Adipose tissue (tissue), 3 donors: ENCODE data around the gene POU2F2. TPM values are rescaled to one million over a fixed set of nuclear protein-coding genes. Genes with fewer than 3 reads are reported as not detected.

Experiments
- H3K27ac ChIP-seq: one replicate; pipeline ENCODE4 v1.5.1; 2013; ENCODE audit warnings: low read depth, low read length
- WGBS, 3 donors: extraction: QIAGEN DNeasy Blood & Tissue Kit; methylation state at CpG; one replicate each; pipeline ENCODE4 v1.1.7; 2013; 5-methylcytosine and 5-hydroxymethylcytosine counted together
- polyA plus RNA-seq, 3 donors: library from polyadenylated mRNA; stranded (reverse); fragments of 200-250 nt; gene quantifications; one replicate each; pipeline ENCODE4 v1.2.3, GENCODE V29; 2013
- donor health status: healthy with polysubstance abuse.
- donor health status: Bipolar disorder and iron deficiency.
- donor health status: healthy.

Gene POU2F2
- polyA plus RNA-seq, 3 donors, result 0.67 to 1.2 (median 0.83) TPM

DNA sequence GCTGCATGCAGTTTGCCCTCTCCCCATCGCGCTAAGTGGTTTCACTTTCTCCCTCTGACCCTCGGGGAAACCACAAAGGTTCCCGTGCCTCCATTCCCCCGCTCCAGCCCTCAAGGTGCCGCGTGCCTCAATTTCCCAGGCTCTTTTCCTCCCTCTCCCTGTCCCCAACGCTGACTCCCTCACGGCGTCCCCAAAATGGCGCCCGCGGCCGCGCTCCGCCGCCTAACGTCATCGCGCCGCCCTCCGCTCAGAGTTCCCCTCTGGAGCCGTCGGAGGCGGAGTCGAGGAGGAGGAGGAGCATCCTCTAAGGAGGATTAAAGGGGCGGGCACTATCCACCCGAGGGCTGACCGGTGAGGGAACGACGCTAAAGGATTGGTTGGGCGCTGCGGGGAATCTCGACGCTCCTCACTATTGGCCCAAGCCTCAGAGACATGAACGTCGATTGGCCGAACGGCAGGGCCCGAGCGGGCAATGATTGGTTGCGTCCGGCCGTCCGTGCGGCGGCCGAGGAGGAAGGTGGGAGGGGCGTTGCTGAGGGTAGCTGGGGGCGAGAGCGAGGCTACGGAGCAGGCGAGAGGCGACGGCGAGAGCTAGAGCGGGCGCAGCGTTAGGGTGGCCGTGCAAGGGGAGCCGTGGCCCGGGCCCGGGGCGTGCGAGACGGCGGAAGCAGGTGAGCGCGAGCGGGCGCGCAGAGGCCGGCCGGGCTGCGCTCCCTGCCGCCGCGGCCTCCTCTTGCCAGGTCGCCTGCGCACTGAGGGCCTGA, 56.4 kb downstream of the POU2F2 start, which contains the start of gene ZNF574:
ZNF574 (plus strand) TSS at position 551 of the 764 bp plus-strand sequence. CDS start 2,441 bp downstream, outside the sequence.
- H3K27ac ChIP-seq, result peak within 1 kb of the TSS; percentile 97
- 0 to 1% (median 0%) methylated on average over 56 to 80 of the region's 80 CpGs for WGBS, 3 donors

DNA sequence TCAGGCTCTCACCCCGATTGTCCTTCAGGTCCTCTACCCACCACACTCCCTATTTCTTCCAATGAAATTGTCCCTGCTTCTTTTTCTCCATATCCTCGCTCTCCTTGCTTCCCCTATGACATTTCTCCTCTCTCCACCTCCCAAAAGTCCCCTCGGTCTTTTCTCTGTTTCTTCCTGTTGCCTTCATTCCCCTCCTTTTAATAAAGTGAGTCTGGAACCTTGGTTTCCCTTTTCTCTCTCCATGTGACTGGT, 57.0 kb downstream of the POU2F2 start:
- 2 to 4% (median 3%) methylated on average over 3 of the region's 3 CpGs for WGBS, 3 donors
- H3K27ac ChIP-seq, result peak overlapping the region; percentile 97

GRCh38 chr19:42074513-42075363, 57.5 kb downstream of the POU2F2 start:
- WGBS, 3 donors, result 58 to 66% (median 63%) methylated on average over 27 of the region's 27 CpGs
- H3K27ac ChIP-seq, result peak overlapping the region; percentile 97

DNA sequence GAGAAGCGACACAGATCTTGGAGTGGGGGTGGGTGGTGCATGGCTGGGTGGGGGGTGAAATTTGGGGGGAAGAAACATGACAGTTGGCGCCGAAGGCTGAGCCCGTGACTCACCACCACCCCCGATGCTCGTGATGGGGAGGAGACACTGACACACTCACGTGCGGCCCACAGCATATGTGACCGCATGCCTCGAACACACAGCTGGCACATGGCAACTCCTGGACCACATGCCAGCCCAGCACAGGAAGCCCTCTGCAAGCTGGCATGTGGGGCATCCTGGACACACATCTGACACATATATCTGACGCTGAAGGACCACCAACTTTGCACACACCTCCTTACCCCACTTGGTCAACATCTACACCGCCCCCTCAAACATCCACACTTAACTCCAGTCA, 61.0 kb downstream of the POU2F2 start:
- no peak overlapping the region for H3K27ac ChIP-seq
- 89 to 91% (median 91%) methylated on average over 12 of the region's 12 CpGs for WGBS, 3 donors

DNA sequence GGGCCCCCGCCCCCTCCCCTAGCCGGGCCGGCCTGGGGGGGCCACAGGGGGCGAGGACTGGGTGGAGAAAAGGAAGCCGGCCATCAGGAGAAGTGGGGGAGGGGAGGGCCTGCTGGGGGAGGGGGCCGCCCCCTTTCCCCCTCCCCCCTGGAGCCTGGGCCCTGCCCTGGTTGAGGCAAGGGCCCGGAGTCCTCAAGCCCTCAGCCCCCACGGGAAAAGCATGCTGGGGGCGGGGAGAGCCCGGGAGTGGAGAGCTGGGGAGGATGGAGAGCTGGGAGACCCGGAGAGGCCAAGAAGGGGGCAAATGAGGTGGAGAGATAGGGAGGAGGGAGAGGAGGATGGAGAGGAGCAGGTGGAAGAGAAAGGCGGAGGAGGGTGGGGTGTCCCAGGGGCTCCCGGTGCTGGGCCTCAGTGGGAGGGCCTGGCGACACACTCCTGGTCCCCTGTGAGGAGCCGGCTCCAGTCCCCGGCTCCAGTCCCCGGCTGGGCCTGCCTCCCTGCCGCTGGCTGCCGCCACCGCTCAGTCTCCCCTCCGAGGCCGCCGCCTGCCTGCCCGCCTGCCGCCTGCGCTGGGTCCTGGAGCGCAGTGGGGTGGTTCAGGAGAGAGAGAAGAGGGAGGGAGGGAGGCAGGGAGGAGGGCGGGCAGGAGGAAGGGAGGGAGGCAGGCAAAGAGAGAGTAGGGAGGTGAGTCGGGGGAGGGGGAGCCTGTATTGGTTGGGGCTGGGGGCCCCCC, 62.5 kb downstream of the POU2F2 start, which contains the start of gene GRIK5:
GRIK5 (minus strand) TSS at position 588 of the 733 bp plus-strand sequence. CDS start 4,436 bp downstream, outside the sequence.
- no peak within 1 kb of the TSS for H3K27ac ChIP-seq
- 8 to 17% (median 13%) methylated on average over 23 to 28 of the region's 29 CpGs for WGBS, 3 donors

GRCh38 chr19:42068756-42069571, 63.3 kb downstream of the POU2F2 start:
- no peak overlapping the region for H3K27ac ChIP-seq
- WGBS, 3 donors, result 13 to 18% (median 13%) methylated on average over 27 to 29 of the region's 29 CpGs

DNA sequence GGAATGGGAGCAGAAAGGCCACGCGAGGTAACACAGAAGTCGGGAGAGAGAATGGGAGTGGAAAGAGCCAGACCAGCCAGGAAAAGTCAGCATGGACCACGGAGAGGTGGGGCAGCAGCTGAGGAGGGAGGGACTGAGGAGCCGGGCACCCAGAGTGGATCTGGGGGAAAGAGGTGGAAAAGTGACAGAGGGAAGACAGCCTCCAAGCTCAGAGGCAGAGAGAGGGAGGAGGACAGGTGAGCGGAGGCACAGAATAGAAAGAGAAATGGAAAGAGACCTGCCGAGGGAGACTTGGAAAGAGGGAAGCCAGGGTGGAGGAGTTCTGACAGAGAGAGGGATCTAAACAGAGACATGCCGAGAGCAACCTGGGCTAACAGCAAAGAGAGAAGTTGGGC, 63.9 kb downstream of the POU2F2 start:
- 37 to 46% (median 41%) methylated on average over 8 of the region's 8 CpGs for WGBS, 3 donors
- no peak overlapping the region for H3K27ac ChIP-seq

DNA sequence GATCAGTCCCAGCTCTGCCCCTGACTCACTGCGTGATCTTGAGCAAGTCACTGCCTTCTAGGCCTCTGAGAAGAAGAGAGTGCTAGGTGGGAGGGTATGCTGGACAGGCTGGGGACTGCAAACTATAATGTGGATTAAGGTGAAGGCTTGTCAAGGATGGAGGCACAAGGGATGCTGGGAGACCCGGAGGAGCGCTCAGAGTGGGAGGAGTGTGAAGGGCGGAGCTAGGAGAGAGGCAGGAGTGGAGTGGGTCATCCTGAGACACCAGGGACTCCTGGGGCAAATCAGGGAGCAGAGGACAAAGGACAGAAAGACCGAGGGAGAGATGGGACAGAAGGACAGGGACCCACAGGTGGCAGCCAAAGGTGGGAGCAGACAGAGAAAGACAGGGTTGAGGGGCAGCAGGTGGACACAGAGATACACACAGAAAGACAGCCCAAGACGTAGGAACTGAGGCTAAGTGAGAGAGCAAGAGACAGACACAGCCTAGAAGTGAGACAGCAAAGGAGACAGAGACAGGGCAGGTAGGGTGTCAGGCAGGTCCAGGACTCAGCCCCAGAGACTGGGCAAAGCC, 64.8 kb downstream of the POU2F2 start:
- no peak overlapping the region for H3K27ac ChIP-seq
- 58 to 82% (median 76%) methylated on average over 6 of the region's 6 CpGs for WGBS, 3 donors

GRCh38 chr19:42066075-42066754, 66.0 kb downstream of the POU2F2 start:
- WGBS, 3 donors, result 50 to 55% (median 52%) methylated on average over 9 of the region's 9 CpGs

GRCh38 chr19:42065511-42065910, 66.7 kb downstream of the POU2F2 start:
- no peak overlapping the region for H3K27ac ChIP-seq
- WGBS, 3 donors, result 86 to 95% (median 91%) methylated on average over 7 to 9 of the region's 9 CpGs

More at GRCh38 chr19:42066075-42066754, 66.0 kb downstream of the POU2F2 start:
- no peak overlapping the region for H3K27ac ChIP-seq

GRCh38 chr19:42065051-42065450, 67.2 kb downstream of the POU2F2 start:
- 84 to 95% (median 86%) methylated on average over 13 of the region's 13 CpGs for WGBS, 3 donors

GRCh38 chr19:42064432-42064831, 67.8 kb downstream of the POU2F2 start:
- H3K27ac ChIP-seq, result no peak overlapping the region
- 80 to 87% (median 86%) methylated on average over 6 of the region's 6 CpGs for WGBS, 3 donors

More at GRCh38 chr19:42065051-42065450, 67.2 kb downstream of the POU2F2 start:
- no peak overlapping the region for H3K27ac ChIP-seq

GRCh38 chr19:42062381-42062780, 69.9 kb downstream of the POU2F2 start:
- WGBS, 3 donors, result 92 to 97% (median 95%) methylated on average over 16 of the region's 16 CpGs
- no peak overlapping the region for H3K27ac ChIP-seq

DNA sequence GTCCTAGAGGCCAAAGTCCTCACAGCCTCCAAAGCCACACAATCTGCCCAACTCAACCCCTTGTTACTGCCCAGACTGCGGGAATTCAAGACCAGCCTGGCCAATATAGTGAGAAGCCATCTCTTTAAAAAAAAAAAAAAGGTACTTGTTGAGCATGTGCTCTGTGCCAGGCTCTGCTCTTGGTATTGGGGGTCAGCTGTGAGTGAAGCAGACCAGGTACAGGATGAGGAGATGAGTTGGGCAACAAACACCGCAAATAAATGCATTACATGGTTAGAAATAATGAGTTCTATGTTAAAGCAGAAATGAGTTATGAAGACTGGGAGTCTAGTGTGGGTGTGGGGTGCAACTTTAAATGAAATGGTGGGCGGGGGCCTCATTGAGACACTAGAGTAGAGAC, 72.1 kb downstream of the POU2F2 start:
- H3K27ac ChIP-seq, result no peak overlapping the region

DNA sequence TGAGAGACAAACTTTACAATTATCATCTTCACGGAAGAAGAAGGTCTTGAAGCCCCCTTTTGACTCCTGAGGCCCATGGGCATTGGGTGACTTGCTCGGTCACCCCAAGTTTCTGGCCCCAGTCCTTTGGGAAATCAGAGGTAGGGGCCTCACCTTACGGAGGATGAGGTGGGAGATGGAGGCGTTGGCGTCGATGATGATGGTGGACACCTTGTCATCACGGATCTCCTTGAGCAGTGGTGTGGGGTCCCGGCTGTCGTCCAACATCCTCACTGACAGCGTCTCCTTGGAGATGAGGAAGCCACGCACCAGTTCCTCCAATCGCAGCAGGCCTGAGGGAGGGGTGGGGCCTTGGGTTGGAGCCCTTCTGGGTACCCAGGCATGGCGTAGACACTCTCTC, 73.0 kb downstream of the POU2F2 start:
- H3K27ac ChIP-seq, result no peak overlapping the region
- 91 to 92% (median 92%) methylated on average over 13 of the region's 13 CpGs for WGBS, 3 donors

More for the DNA sequence above, 72.1 kb downstream of the POU2F2 start:
- 84 to 96% (median 94%) methylated on average over 3 of the region's 3 CpGs for WGBS, 3 donors

- no peak overlapping the region for H3K27ac ChIP-seq
- WGBS, 3 donors, result 65 to 80% (median 70%) methylated on average over 7 of the region's 7 CpGs
Measured at GRCh38 chr19:42057846-42058245, 74.4 kb downstream of the POU2F2 start.

- H3K27ac ChIP-seq, result no peak overlapping the region
- WGBS, 3 donors, result 77 to 86% (median 86%) methylated on average over 18 of the region's 18 CpGs
Measured at GRCh38 chr19:42054205-42054604, 78.0 kb downstream of the POU2F2 start.
